ENCODE measurements around the gene NUP214. TPM values are rescaled to one million over a fixed set of nuclear protein-coding genes. Genes with fewer than 3 reads are reported as not detected.

The NUP214 gene
- total RNA-seq, 1 experiment from 2014 or later, result 64.2 TPM

- Histone ChIP-seq H3K4me3 (ENCODE audit: low read depth, low read length, poor library complexity, severe bottlenecking) (no peak overlapping the region), H3K27ac (ENCODE audit: low read depth, low read length, poor library complexity, severe bottlenecking) (no peak overlapping the region), H3K9me3 (ENCODE audit: low read depth, low read length, poor library complexity, severe bottlenecking) (peaks cover 10% of the 10 kb centered on the region), H3K4me1 (ENCODE audit: insufficient read depth, low read length, poor library complexity, severe bottlenecking) (no peaks in the 10 kb centered on the region), H3K36me3 (ENCODE audit: insufficient read depth, low read length, poor library complexity, severe bottlenecking) (peaks cover 1% of the 10 kb centered on the region), H3K27me3 (replicated peaks; ENCODE audit: insufficient read depth, low read depth, low read length, poor library complexity) (no peaks in the 10 kb centered on the region)
- DNase-seq (ENCODE audit: low spot score), result no peak
- BruUV-seq (replicated peaks), result no TSS peak
- TF ChIP-seq CTCF (conservative IDR thresholded peaks at IDR 0.05; ENCODE audit: low read depth, low read length) (no peak), EZH2 (IDR thresholded peaks at IDR 0.05; ENCODE audit: borderline replicate concordance, low read depth, low read length, poor library complexity, severe bottlenecking) (no peak)
- ChIA-PET CTCF (no interaction called here), POLR2A (ENCODE audit: low non-redundant PET) (no interaction called here)
- intact Hi-C loops (cut with micrococcal nuclease; ENCODE audit: unreplicated experiment), result no loop called here
Measured at GRCh38 chr9:131216806-131217205, 91.4 kb downstream of the NUP214 start.

GRCh38 chr9:131217331-131218031, 92.1 kb downstream of the NUP214 start:
- Histone ChIP-seq H3K4me3 (ENCODE audit: low read depth, low read length, poor library complexity, severe bottlenecking) (no peak overlapping the region), H3K36me3 (ENCODE audit: insufficient read depth, low read length, poor library complexity, severe bottlenecking) (no peaks in the 10 kb centered on the region), H3K27me3 (replicated peaks; ENCODE audit: insufficient read depth, low read depth, low read length, poor library complexity) (no peaks in the 10 kb centered on the region), H3K27ac (ENCODE audit: low read depth, low read length, poor library complexity, severe bottlenecking) (no peak overlapping the region), H3K9me3 (ENCODE audit: low read depth, low read length, poor library complexity, severe bottlenecking) (peaks cover 3% of the 10 kb centered on the region), H3K4me1 (ENCODE audit: insufficient read depth, low read length, poor library complexity, severe bottlenecking) (no peaks in the 10 kb centered on the region)
- TF ChIP-seq CTCF (conservative IDR thresholded peaks at IDR 0.05; ENCODE audit: low read depth, low read length) (no peak), EZH2 (IDR thresholded peaks at IDR 0.05; ENCODE audit: borderline replicate concordance, low read depth, low read length, poor library complexity, severe bottlenecking) (no peak)
- no peak for DNase-seq (ENCODE audit: low spot score)
- CTCF ChIA-PET, result no interaction called here
- intact Hi-C loops (cut with micrococcal nuclease; ENCODE audit: unreplicated experiment), result no loop called here
- BruUV-seq (replicated peaks), result no TSS peak
- POLR2A ChIA-PET (ENCODE audit: low non-redundant PET), result no interaction called here

- intact Hi-C loops (cut with micrococcal nuclease; ENCODE audit: unreplicated experiment), result no loop called here
Measured at GRCh38 chr9:131218370-131218769, 93.0 kb downstream of the NUP214 start.

More at GRCh38 chr9:131218370-131218769, 93.0 kb downstream of the NUP214 start:
- POLR2A ChIA-PET (ENCODE audit: low non-redundant PET), result no interaction called here
- H3K4me1 ChIP-seq (ENCODE audit: insufficient read depth, low read length, poor library complexity, severe bottlenecking), result no peaks in the 10 kb centered on the region
- CTCF ChIA-PET, result no interaction called here
- no peak for TF ChIP-seq CTCF (conservative IDR thresholded peaks at IDR 0.05; ENCODE audit: low read depth, low read length)
- no peak for TF ChIP-seq EZH2 (IDR thresholded peaks at IDR 0.05; ENCODE audit: borderline replicate concordance, low read depth, low read length, poor library complexity, severe bottlenecking)
- no peak overlapping the region for H3K27ac ChIP-seq (ENCODE audit: low read depth, low read length, poor library complexity, severe bottlenecking)
- H3K9me3 ChIP-seq (ENCODE audit: low read depth, low read length, poor library complexity, severe bottlenecking), result no peaks in the 10 kb centered on the region
- BruUV-seq (replicated peaks), result no TSS peak
- H3K36me3 ChIP-seq (ENCODE audit: insufficient read depth, low read length, poor library complexity, severe bottlenecking), result no peaks in the 10 kb centered on the region
- H3K4me3 ChIP-seq (ENCODE audit: low read depth, low read length, poor library complexity, severe bottlenecking), result no peak overlapping the region
- H3K27me3 ChIP-seq (replicated peaks; ENCODE audit: insufficient read depth, low read depth, low read length, poor library complexity), result no peaks in the 10 kb centered on the region
- no peak for DNase-seq (ENCODE audit: low spot score)
